H1 (cell line): ENCODE results near the gene ESYT1. TPM values are rescaled to one million over a fixed set of nuclear protein-coding genes. Genes with fewer than 3 reads are reported as not detected.

Experiments used
- CTCF ChIA-PET: fragments of 300-600 bp; sonication (Branson Sonifier 250); formaldehyde crosslinking; loops from one replicate; lab custom pipeline; 2021; ENCODE audit not compliant: partially characterized antibody; lab: Charles Lee
- POLR2A ChIA-PET: fragments of 300-600 bp; sonication (Branson Sonifier 250); formaldehyde crosslinking; loops from one replicate; lab custom pipeline; 2021; ENCODE audit warnings: inconsistent platforms; ENCODE audit not compliant: partially characterized antibody; lab: Charles Lee
- DNase-seq, 2 experiments: peaks; one replicate each; pipeline versions ENCODE4 v3.0.0 to v3.0.0-alpha.2; 2010 to 2022; ENCODE audit warnings: low spot score in 2 of 2, low read depth in 1 of 2, mixed read lengths in 1 of 2
- FAIRE-seq: peaks from 2 replicates; lab custom pipeline; 2011; peaks lifted over from hg19 to GRCh38; lab: Jason Lieb, UNC
- H2AFZ ChIP-seq: 2 replicates; pipeline ENCODE4 v1.8.1; 2012; ENCODE audit warnings: low read length, inconsistent platforms
- H2AK5ac ChIP-seq: 2 replicates; pipeline ENCODE4 v1.6.1; 2013; ENCODE audit warnings: low read depth, low read length
- H2BK120ac ChIP-seq: replicated peaks from 2 replicates; pipeline ENCODE3; 2013; ENCODE audit warnings: low read depth, low read length, inconsistent platforms
- H2BK12ac ChIP-seq: 2 replicates; pipeline ENCODE4 v1.6.1; 2013; ENCODE audit warnings: low read depth, low read length
- H2BK15ac ChIP-seq: 2 replicates; pipeline ENCODE4 v1.6.1; 2013; ENCODE audit warnings: low read length
- H2BK20ac ChIP-seq: 2 replicates; pipeline ENCODE4 v1.6.1; 2013; ENCODE audit warnings: low read length
- H2BK5ac ChIP-seq: 2 replicates; pipeline ENCODE4 v1.6.1; 2013; ENCODE audit warnings: low read depth, low read length
- H3K14ac ChIP-seq: 2 replicates; pipeline ENCODE4 v1.6.1; 2013; ENCODE audit warnings: inconsistent platforms; ENCODE audit not compliant: insufficient read length
- H3K18ac ChIP-seq: 2 replicates; pipeline ENCODE4 v1.6.1; 2013; ENCODE audit warnings: low read length; ENCODE audit errors: extremely low read depth
- H3K23ac ChIP-seq: 2 replicates; pipeline ENCODE4 v1.6.1; 2013; ENCODE audit warnings: inconsistent platforms; ENCODE audit not compliant: insufficient read length
- H3K23me2 ChIP-seq: 2 replicates; pipeline ENCODE4 v1.6.1; 2013; ENCODE audit warnings: low read depth, low read length
- H3K27ac ChIP-seq: 2 replicates; pipeline ENCODE4 v1.6.1; 2011; ENCODE audit warnings: low read depth, low read length, inconsistent platforms
- H3K27me3 ChIP-seq, 4 experiments: replicated peaks in 1 of 4; 1 replicate in 1 of 4; 2 replicates in 3 of 4; pipeline versions ENCODE4 v1.6.1 to v1.8.1; 2011 to 2013; ENCODE audit warnings: low read length in 3 of 4, mild to moderate bottlenecking in 3 of 4, inconsistent platforms in 2 of 4, mixed read lengths in 2 of 4, moderate library complexity in 1 of 4; ENCODE audit not compliant: control insufficient read depth in 3 of 4, insufficient read depth in 3 of 4; ENCODE audit errors: extremely low read depth in 1 of 4
- H3K36me3 ChIP-seq, 4 experiments: 2 replicates each; pipeline versions ENCODE4 v1.6.1 to v1.8.1; 2011 to 2013; ENCODE audit warnings: mild to moderate bottlenecking in 4 of 4, low read length in 3 of 4, moderate library complexity in 2 of 4, control low read depth in 1 of 4, inconsistent platforms in 1 of 4; ENCODE audit not compliant: insufficient read depth in 4 of 4, control insufficient read depth in 2 of 4
- H3K4ac ChIP-seq: replicated peaks from 2 replicates; pipeline ENCODE3; 2013; ENCODE audit warnings: low read length, low read depth, mixed read lengths, inconsistent platforms; ENCODE audit not compliant: insufficient read length
- H3K4me1 ChIP-seq, 4 experiments: replicated peaks in 1 of 4; 1 replicate in 1 of 4; 2 replicates in 3 of 4; pipeline versions ENCODE4 v1.6.1 to v1.8.1; 2011 to 2013; ENCODE audit warnings: low read length in 3 of 4, inconsistent platforms in 2 of 4, mixed read lengths in 1 of 4; ENCODE audit not compliant: insufficient read depth in 4 of 4, control insufficient read depth in 3 of 4
- H3K4me2 ChIP-seq, 2 experiments: 2 replicates each; pipeline versions ENCODE4 v1.6.1 to v1.8.1; 2011 to 2013; ENCODE audit warnings: low read depth in 2 of 2, low read length in 2 of 2, control low read depth in 1 of 2, inconsistent platforms in 1 of 2, mild to moderate bottlenecking in 1 of 2; ENCODE audit not compliant: insufficient read depth in 1 of 2
- H3K4me3 ChIP-seq, 4 experiments: fragments of 200-600, 300-600 bp in 1 of 4; sonication (generic), shearing (Covaris generic), sonication (Bioruptor Twin) in 1 of 4; 2 replicates each; pipeline versions ENCODE4 v1.5.1 to v1.8.1; 2011 to 2016; ENCODE audit warnings: low read length in 4 of 4, low read depth in 3 of 4, control low read depth in 2 of 4, inconsistent platforms in 2 of 4, mild to moderate bottlenecking in 2 of 4, mixed read lengths in 1 of 4, moderate library complexity in 1 of 4; ENCODE audit not compliant: insufficient read depth in 2 of 4; ENCODE audit errors: extremely low read depth in 1 of 4
- H3K56ac ChIP-seq: replicated peaks from 2 replicates; pipeline ENCODE3; 2013; ENCODE audit warnings: low read depth, mild to moderate bottlenecking, mixed read lengths, low read length, inconsistent platforms; ENCODE audit not compliant: insufficient read length
- H3K79me1 ChIP-seq: 2 replicates; pipeline ENCODE4 v1.6.1; 2013; ENCODE audit warnings: low read depth, low read length, control low read depth
- H3K79me2 ChIP-seq, 2 experiments: 2 replicates each; pipeline versions ENCODE4 v1.6.1 to v1.8.1; 2012 to 2013; ENCODE audit warnings: low read length in 2 of 2, mild to moderate bottlenecking in 2 of 2, inconsistent platforms in 1 of 2; ENCODE audit not compliant: insufficient read depth in 2 of 2, control insufficient read depth in 1 of 2
- H3K9ac ChIP-seq, 4 experiments: replicated peaks in 1 of 4; 1 replicate in 1 of 4; 2 replicates in 3 of 4; pipeline versions ENCODE4 v1.6.1 to v1.8.1; 2011 to 2013; ENCODE audit warnings: low read depth in 3 of 4, low read length in 3 of 4, control low read depth in 2 of 4, mild to moderate bottlenecking in 2 of 4, moderate library complexity in 2 of 4, inconsistent platforms in 1 of 4; ENCODE audit errors: extremely low read depth in 1 of 4
- H3K9me3 ChIP-seq, 2 experiments: 2 replicates each; pipeline versions ENCODE4 v1.6.1 to v1.8.1; 2012 to 2013; ENCODE audit warnings: mild to moderate bottlenecking in 2 of 2, moderate library complexity in 2 of 2, control low read depth in 1 of 2, inconsistent platforms in 1 of 2, low read depth in 1 of 2, low read length in 1 of 2, mixed read lengths in 1 of 2; ENCODE audit not compliant: insufficient read depth in 2 of 2
- H4K20me1 ChIP-seq, 2 experiments: replicated peaks in 1 of 2; 2 replicates each; pipeline versions ENCODE3 to v1.8.1; 2011 to 2013; ENCODE audit warnings: inconsistent platforms in 2 of 2, low read length in 2 of 2, mild to moderate bottlenecking in 1 of 2; ENCODE audit not compliant: insufficient read depth in 2 of 2, control insufficient read depth in 1 of 2
- H4K5ac ChIP-seq: 2 replicates; pipeline ENCODE4 v1.6.1; 2013; ENCODE audit warnings: low read length, low read depth, mixed read lengths, inconsistent platforms; ENCODE audit not compliant: insufficient read length
- H4K8ac ChIP-seq: 2 replicates; pipeline ENCODE4 v1.8.0; 2013; ENCODE audit warnings: mild to moderate bottlenecking, moderate library complexity, low read length, inconsistent platforms; ENCODE audit not compliant: insufficient read depth; ENCODE audit errors: extremely low read depth
- H4K91ac ChIP-seq: replicated peaks from 2 replicates; pipeline ENCODE3; 2013; ENCODE audit warnings: low read length, mixed read lengths, inconsistent platforms; ENCODE audit not compliant: insufficient read length
- SIRT6 ChIP-seq: IDR thresholded peaks from one replicate; pipeline ENCODE4 v1.7.1; 2012; ENCODE audit warnings: low read length, inconsistent platforms
- WGBS, 2 experiments: shearing (Covaris generic) in 1 of 2; methylation state at CpG; one replicate each; pipeline versions ENCODE4 v1.1.6 to v1.1.7; 2013 to 2015; ENCODE audit warnings: low lambda C conversion rate in 2 of 2, mixed read lengths in 2 of 2, inconsistent platforms in 1 of 2, low coverage in 1 of 2, missing lambda C conversion rate in 1 of 2; ENCODE audit not compliant: insufficient replicate concordance in 2 of 2, insufficient coverage in 1 of 2, insufficient read length in 1 of 2; ENCODE audit errors: extremely low coverage in 1 of 2, missing lambda C conversion rate in 1 of 2; 5-methylcytosine and 5-hydroxymethylcytosine counted together
- polyA plus RNA-seq, 7 experiments: library from polyadenylated mRNA; depleted of rRNA in 3 of 7; stranded (reverse) in 5 of 7; unstranded in 2 of 7; fragments of >200 nt in 5 of 7; fragments of 200-250 nt in 2 of 7; gene quantifications; 1 replicate in 5 of 7; 2 replicates in 1 of 7; 4 replicates in 1 of 7; pipeline versions ENCODE4 v1.2.1 to v1.2.3, GENCODE V29; 2011 to 2013; ENCODE audit warnings: missing spikeins in 2 of 7, mixed read lengths in 2 of 7
- total RNA-seq: library from RNA; stranded (reverse); fragmentation: NEBNext Ultra II Directional; extraction: Animal tissue kit (Norgen Biotek cat#: 25700); gene quantifications from 2 replicates; pipeline ENCODE4 v1.2.1, GENCODE V29; 2021

The ESYT1 gene
- total and polyA plus RNA-seq, 2 of the 8 experiments (the other 6 are each of a cell fraction or from before 2014, with no cell fraction given), result 86.9 to 165 TPM

- FAIRE-seq (no peak), DNase-seq (no peak)
- Histone ChIP-seq H4K8ac (peak overlapping the region; percentile 4; the same call in 1 of the 2 replicates), H3K27ac (no peak overlapping the region), H3K79me2 (peaks cover 3 to 13% of the 10 kb centered on the region in 2 experiments; a peak in 3 of 4 replicates), H2BK120ac (no peak overlapping the region), H3K36me3 (peaks cover 0 to 19% (median 7%) of the 10 kb centered on the region in 4 experiments; a peak in 7 of 8 replicates), H3K4me3 (no peak overlapping the region), H3K9me3 (no peaks in the 10 kb centered on the region), H2BK5ac (no peak overlapping the region), H2AFZ (no peak overlapping the region), H2BK12ac (no peak overlapping the region), H3K4me2 (no peak overlapping the region), H3K4me1 (peaks cover 0 to 10% (median 7%) of the 10 kb centered on the region in 4 experiments; a peak in 5 of 7 replicates), H4K91ac (no peak overlapping the region), H3K4ac (no peak overlapping the region), H2AK5ac (no peak overlapping the region), H3K56ac (no peak overlapping the region), H2BK15ac (no peak overlapping the region), H3K79me1 (no peaks in the 10 kb centered on the region; the same call in 1 of the 2 replicates), H3K23me2 (peaks cover 10% of the 10 kb centered on the region), H3K18ac (no peak overlapping the region), H4K5ac (no peak overlapping the region), H4K20me1 (peaks cover 0 to 3% of the 10 kb centered on the region in 2 experiments), H3K27me3 (no peaks in the 10 kb centered on the region), H3K9ac (no peak overlapping the region), H2BK20ac (no peak overlapping the region), H3K23ac (no peak overlapping the region), H3K14ac (no peak overlapping the region)
- ChIA-PET CTCF (interaction anchor here (0.6 to 5.3 kb wide), 7 partner anchors 8 to 1493 kb away, joined by 3 to 47 read pairs (median 22); partner anchors contain the start of genes ESYT1, MYL6B and RNF41), POLR2A (interaction anchor here (1.3 to 7.1 kb wide), 3 partner anchors 11 to 115 kb away, joined by 3 to 267 read pairs (median 4); partner anchors contain the start of gene PA2G4)
- WGBS, 2 experiments, result 93% methylated on average over 11 of the region's 11 CpGs; no CpG with 5 or more reads in 1 of the 2 experiments
- TF ChIP-seq SIRT6, result no peak
These were observed 6.7 kb upstream of the ESYT1 start for GRCh38 chr12:56121204-56121870.
